ENCODE results near the gene ABCC10.
"Not testable (repeated sequence)": the region's sequence is repeated elsewhere in the genome, so short reads cannot be mapped to it uniquely, and the experiment has no call there.

Gene ABCC10

GRCh38 chr6:43476746-43477145, 49.4 kb downstream of the ABCC10 start:
- FAIRE-seq: no peak

- FAIRE-seq: no peak
Measured at GRCh38 chr6:43477235-43478007, 50.1 kb downstream of the ABCC10 start, which contains the start of gene TJAP1. TSS of gene TJAP1 (plus strand) at chr6:43477570. CDS start at chr6:43499002, 21,432 bp downstream.

- no peak for FAIRE-seq
Measured at GRCh38 chr6:43478008-43478372, 50.6 kb downstream of the ABCC10 start.

DNA sequence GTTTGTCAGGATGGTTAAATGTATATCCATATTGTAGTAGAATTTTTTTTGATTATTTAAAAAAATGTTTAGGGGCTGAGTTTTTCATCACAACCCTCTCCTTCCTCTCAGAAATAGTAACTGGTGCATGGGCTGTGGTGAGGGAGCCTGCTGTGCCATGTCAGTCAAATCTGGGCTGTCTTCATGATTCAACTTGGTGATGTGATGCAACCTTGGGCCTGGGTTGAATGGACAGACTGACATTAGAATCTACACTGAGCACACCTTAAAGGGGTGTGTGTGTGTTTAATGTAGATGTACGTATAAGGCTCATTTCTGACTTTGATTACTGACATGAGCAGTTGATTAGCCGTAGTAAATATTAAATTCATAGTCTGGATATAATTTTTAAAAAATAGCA, 53.7 kb downstream of the ABCC10 start:
- no peak for FAIRE-seq

- FAIRE-seq: no peak
Measured at GRCh38 chr6:43481591-43482236, 54.4 kb downstream of the ABCC10 start.

GRCh38 chr6:43488667-43489276, 61.4 kb downstream of the ABCC10 start:
- no peak for FAIRE-seq

DNA sequence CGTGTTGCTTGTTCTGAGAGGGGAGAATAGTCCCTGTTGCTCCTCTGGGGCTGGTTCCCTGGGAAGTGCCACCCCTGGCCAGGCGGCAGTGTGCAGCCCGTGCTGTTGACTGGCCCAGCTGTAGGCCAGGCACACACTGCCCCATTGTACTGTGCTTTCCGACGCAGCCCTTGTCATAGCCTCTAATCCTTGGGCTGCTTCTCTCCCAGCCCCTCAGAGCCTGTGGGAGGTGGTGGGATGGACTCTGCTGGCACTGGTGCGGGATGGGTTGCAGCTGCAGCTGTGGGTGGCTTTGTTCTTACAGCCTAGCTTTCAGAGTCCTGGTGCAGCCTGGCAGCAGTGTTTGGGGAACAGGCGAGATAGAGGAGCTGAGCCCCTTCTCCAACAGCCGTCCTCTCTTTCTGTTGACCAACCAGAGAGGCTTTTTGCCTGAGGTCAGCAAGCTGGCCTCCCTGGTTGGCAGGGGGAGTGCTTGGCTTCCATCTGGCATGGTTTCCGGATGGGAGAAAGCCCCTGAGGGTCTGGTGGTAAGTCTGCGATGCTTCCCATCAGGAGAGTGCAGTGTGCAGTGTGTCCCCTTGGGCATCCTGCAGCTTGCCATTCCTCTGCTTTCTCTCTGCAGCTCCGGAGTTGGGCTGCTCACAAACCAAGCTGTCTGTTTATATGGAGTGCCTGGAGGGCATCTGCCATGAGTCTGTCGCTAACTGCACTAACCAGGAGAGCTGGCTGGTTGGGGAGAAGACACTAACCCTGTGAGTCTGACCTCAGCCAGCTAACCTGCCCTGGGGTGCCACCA, 62.1 kb downstream of the ABCC10 start:
- FAIRE-seq: no peak

DNA sequence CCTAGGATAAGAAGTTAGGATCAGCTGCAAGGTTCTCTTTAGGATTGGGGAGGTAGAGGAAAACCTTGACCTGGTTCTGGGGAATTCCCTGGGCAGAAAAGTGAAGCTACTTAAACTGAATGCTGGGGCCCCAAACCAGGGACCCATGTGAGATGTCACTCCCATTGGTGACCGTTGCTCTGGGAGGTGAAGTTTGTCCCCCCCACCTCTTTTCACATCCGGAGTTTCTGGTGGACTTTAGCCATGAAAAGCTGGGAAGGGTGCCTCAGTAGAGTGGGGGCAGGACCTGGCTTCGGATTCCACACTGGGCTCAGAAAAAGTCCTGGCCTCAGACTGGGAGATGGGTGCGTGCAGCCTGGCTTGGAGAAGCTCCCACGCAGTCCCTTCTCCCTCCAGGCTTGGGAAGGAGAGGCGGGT, 63.2 kb downstream of the ABCC10 start:
- FAIRE-seq: no peak

GRCh38 chr6:43491750-43492661, 64.7 kb downstream of the ABCC10 start:
- FAIRE-seq: no peak

- no peak for FAIRE-seq
Measured at GRCh38 chr6:43492673-43493072, 65.3 kb downstream of the ABCC10 start.

DNA sequence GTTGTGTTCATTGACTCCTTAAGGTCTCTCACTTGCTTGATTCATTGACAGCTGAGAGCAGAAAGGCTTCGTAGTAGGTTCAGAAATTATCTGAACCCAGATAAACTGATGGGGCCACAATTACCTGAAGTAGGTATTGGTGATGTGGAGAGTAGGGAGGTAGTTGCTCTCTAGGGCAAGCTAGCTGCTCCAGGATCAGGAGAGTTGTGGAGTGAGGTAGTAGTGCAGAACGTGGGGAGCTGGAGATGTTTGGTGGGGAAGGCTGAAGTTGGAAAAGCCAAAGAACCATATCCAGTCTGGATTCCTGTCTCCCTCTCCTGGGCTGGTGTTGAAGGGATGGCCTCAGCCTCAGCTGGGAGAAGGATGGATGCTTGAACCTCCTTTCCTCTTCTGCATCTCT, 65.9 kb downstream of the ABCC10 start:
- FAIRE-seq: no peak

DNA sequence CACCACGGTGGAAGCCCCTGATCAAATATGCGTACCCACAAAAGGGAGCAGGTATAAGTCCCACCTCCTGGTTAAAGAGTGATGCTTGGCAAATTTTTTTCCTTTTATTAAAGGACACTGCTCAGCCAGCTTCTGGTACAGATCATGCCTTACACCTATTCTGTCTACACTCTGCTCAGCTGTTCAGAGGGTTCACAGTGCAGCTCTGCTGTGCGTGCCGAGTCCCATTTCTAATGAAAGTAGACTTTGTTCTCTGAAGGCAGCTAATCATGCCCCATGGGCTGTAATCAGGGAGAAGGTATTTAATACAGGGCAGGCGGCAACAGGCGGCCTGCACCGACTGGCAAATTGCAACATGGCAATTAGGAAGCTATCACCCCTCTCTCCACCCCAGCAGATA, 66.5 kb downstream of the ABCC10 start:
- no peak for FAIRE-seq

DNA sequence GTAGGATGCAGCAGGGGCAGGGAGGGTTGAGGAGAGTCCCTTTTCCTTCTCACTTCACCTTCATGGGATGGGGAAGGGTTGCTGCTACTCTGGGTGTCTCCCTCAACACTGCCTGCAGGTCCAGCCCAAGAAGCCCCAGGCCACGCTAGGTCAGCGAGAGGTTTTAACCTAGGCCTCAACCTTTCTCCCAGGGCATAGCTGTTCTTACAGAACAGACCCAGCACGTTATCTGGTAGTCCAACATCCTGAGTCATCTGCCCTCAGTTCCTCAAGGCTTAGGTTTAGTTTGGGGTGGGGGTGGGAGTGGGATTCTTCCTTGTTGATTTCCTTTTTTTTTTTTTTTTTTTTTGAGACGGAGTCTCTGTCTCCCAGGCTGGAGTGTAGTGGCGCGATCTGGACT, 67.0 kb downstream of the ABCC10 start:
- FAIRE-seq: no peak

DNA sequence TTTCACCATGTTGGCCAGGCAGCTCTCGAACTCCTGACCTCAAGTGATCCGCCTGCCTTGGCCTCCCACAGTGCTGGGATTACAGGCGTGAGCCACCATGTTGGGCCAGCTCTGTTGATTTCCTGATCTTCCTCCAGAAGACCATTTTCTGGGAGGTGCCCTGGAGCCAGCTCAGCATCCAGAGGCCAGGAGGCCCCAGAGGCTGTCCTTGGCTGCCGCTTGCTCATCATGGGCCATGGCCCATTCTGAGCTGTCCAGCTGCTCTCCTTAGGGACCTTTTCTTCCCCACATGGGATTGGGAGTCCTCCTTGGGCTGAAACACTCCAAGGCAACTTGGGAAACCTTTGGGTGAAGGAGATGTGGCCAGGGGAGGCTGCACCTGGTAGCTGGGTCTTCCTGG, 67.4 kb downstream of the ABCC10 start:
- FAIRE-seq: no peak

- FAIRE-seq: no peak
Measured at GRCh38 chr6:43495409-43495941, 68.1 kb downstream of the ABCC10 start.

DNA sequence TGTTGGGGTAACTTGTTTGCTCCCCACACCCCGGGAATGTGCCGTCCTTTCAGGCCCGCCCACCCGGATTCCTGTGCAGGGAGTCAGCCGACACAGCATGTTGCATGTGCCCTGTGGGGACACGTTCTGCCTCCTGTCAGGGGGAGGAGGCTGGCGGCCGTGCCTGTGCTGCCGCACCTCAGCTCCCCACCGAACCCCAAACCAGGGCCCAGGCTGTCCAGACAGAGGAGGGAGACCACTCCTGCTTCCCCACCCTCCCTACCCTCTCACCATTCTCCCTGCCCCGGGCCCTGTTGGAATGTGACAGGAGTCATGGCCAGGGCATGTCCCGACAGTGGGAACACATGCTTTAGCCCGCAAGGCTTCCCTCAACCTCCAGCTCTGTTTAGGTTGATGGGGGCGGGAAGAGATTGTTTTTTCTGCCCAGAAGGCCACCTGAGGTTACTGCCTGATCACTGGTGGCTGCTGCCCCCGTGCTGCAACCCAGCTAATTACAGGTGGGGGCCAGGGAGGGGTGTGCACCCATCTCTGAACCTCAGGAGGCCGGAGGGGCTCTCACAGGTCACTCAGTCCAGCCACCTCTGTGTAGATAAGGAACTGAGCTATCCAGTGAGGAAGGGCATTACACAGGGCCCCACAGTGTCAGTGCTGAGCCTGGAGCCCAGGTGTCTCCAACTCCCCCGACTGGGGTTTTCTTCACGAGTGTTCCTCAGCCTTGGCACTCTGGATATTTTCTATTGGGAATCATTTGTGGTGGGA, 69.2 kb downstream of the ABCC10 start:
- FAIRE-seq: no peak

DNA sequence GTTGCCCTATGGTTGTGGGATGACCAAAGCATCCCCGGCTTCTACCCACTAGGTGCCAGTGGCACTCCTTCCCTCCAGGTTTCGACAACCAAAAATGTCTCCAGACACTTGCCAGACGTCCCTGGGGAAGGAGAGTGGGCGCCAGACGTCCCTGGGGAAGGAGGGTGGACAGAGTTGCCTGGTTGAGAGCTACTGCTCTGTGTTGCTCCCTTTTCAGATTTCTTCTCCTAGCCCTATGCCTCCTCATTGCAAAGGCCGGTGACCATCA, 69.7 kb downstream of the ABCC10 start:
- FAIRE-seq: no peak

GRCh38 chr6:43497689-43498088, 70.3 kb downstream of the ABCC10 start:
- no peak for FAIRE-seq

GRCh38 chr6:43498291-43498690, 71.0 kb downstream of the ABCC10 start:
- not testable (repeated sequence) for FAIRE-seq

DNA sequence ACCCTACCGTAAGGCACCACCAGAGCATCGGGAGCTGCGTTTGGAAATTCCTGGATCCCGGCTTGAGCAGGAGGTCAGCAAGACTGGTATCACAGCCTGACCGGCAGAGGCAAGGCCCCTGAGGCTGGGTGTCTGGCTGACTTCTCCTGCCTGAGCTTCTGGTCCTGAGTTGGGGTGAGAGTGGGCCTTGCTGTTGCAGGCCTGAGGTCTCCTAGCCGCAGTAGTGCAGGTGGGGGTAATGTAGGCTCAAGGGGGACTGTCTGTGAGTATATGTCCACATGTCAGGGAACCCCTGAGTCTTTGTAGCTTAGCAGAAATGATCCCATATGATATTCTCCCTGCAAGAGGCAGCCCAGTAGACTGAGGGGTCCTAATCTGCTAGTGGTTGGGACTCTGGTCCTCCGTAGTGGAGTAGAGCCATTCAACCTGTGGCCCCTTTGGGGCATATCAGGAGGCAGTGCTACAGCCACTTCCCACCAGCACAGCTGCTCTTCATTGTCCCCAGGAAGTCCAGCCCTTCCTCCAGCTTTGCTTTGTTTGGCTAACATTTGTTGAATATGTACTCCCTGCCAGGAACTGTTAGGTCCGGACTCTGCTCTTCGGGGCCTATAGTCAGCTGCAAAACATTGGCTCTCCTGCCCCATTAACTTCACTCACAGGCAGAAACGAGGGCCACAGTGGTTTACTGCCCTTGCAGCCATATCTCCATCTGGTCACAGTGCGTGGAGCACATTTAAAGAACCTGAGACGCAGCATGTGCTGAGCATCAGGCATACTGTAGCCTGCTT, 71.9 kb downstream of the ABCC10 start:
- FAIRE-seq: no peak

All from islet of Langerhans (tissue), 1 donor.